Measurements from ENCODE around the gene TIAM1. TPM values are rescaled to one million over a fixed set of nuclear protein-coding genes. Genes with fewer than 3 reads are reported as not detected.

TIAM1 gene
- total and polyA plus RNA-seq, 2 donors: 25.8 to 30.5 TPM

DNA sequence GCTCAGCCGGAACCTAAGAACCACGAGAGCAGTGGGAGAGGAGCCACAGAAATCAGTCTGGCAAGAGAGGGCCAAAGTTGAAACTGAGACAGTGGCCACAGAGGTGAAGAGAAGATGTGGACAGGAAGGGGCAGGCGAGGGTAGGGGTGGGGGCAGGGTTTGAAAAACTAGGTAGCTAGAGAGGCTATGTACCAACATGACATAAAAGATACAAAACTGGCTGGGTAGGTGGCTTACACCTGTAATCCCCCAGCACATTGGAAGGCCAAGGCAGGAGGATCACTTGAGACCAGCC lies 28.4 kb upstream of the TIAM1 start:
- no peak overlapping the region for H3K27ac ChIP-seq (ENCODE audit: low read depth in 1 of 2, low read length in 1 of 2)
- DNase-seq (ENCODE audit: low read depth in 6 of 9, low spot score in 9 of 9): no peak
- H3K4me3 ChIP-seq (ENCODE audit: low read length in 2 of 2): no peak overlapping the region
- WGBS: 98% methylated on average over 3 of the region's 3 CpGs
- no peaks in the 10 kb centered on the region for H3K36me3 ChIP-seq (ENCODE audit: control insufficient read depth in 2 of 2, insufficient read depth in 2 of 2, low read length in 1 of 2)
- H3K9me3 ChIP-seq (ENCODE audit: control insufficient read depth in 2 of 2, insufficient read depth in 1 of 2, low read length in 1 of 2): no peaks in the 10 kb centered on the region
- H3K4me1 ChIP-seq (ENCODE audit: control insufficient read depth in 2 of 2, insufficient read depth in 2 of 2, low read length in 2 of 2): peaks cover 0 to 2% of the 10 kb centered on the region in 2 donors
- H3K27me3 ChIP-seq (ENCODE audit: control insufficient read depth in 2 of 2, insufficient read depth in 1 of 2, low read length in 1 of 2): no peaks in the 10 kb centered on the region

- no peak overlapping the region for H3K4me3 ChIP-seq (ENCODE audit: low read length in 2 of 2)
- DNase-seq (ENCODE audit: low read depth in 6 of 9, low spot score in 9 of 9): no peak
- no peak overlapping the region for H3K27ac ChIP-seq (ENCODE audit: low read depth in 1 of 2, low read length in 1 of 2)
- no peaks in the 10 kb centered on the region for H3K27me3 ChIP-seq (ENCODE audit: control insufficient read depth in 2 of 2, insufficient read depth in 1 of 2, low read length in 1 of 2)
- H3K36me3 ChIP-seq (ENCODE audit: control insufficient read depth in 2 of 2, insufficient read depth in 2 of 2, low read length in 1 of 2): no peaks in the 10 kb centered on the region
- no peaks in the 10 kb centered on the region for H3K9me3 ChIP-seq (ENCODE audit: control insufficient read depth in 2 of 2, insufficient read depth in 1 of 2, low read length in 1 of 2)
- H3K4me1 ChIP-seq (ENCODE audit: control insufficient read depth in 2 of 2, insufficient read depth in 2 of 2, low read length in 2 of 2): peaks cover 0 to 2% of the 10 kb centered on the region in 2 donors
- WGBS: 98% methylated on average over 6 of the region's 6 CpGs
These were observed 27.8 kb upstream of the TIAM1 start for GRCh38 chr21:31371715-31372470.

DNA sequence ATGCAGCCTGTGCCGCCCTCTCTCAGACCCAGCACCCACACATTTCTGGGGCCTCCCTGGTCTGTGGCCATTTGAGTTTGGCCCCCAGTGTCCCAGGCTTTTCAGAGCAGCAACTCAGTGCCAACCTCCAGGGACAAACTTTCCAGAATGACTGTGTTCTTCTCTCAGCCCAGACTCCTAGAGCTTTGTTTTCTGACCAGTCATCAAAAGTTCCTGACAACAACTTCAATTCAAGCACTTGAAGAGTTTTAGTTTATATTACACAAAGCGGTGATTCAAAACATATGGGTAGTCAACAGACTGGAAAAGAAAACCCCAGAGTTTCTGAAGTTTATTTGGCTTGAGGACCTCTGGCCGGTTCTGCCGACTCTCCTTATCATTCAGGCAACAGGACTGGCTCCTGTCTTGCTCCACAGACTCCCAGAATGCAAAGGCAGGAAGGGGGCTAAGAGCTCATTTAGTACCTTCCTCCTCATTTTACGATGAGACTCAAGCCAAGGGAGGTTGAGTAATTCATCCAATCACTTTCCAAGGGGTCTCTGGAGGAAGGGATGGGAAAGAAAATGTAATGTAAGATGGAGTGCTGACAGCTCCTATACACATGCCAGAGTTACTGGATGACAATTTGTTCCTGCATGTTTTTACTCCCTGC lies 27.0 kb upstream of the TIAM1 start:
- 89% methylated on average over 5 of the region's 5 CpGs for WGBS
- Histone ChIP-seq H3K9me3 (ENCODE audit: control insufficient read depth in 2 of 2, insufficient read depth in 1 of 2, low read length in 1 of 2) (no peaks in the 10 kb centered on the region), H3K4me3 (ENCODE audit: low read length in 2 of 2) (no peak overlapping the region), H3K4me1 (ENCODE audit: control insufficient read depth in 2 of 2, insufficient read depth in 2 of 2, low read length in 2 of 2) (peaks cover 0 to 2% of the 10 kb centered on the region in 2 donors), H3K27me3 (ENCODE audit: control insufficient read depth in 2 of 2, insufficient read depth in 1 of 2, low read length in 1 of 2) (no peaks in the 10 kb centered on the region), H3K36me3 (ENCODE audit: control insufficient read depth in 2 of 2, insufficient read depth in 2 of 2, low read length in 1 of 2) (no peaks in the 10 kb centered on the region), H3K27ac (ENCODE audit: low read depth in 1 of 2, low read length in 1 of 2) (peak overlapping the region in 1 of 2 donors; percentile 26)
- DNase-seq (ENCODE audit: low read depth in 6 of 9, low spot score in 9 of 9): no peak

DNA sequence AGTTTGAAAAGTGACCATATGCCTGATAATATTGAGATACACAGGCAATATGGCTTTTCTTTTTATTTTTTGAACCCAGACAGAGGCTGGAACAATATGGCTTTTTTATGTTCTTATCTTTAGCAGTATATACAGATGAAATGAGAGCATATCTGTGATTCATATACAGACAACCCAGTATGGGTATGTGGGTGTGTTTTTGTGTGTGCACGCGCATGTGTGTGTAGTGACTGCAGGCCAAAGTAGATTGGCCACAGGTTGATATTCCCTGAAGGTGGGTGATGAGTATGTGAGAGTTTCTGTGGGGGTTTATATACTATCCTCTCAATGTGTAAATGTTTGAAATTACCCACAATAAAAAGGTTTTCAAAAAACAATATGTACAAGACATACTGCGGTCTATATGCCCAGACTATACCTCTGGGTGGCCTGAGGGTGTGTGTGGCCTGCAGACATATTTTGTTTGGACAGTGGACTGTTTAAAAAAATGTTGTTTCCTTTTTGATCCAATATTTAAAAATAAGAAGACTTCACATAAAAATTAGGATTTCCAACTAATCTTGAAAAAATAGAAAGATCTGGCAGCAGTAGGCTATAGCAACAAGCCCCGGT lies 26.3 kb upstream of the TIAM1 start:
- 96% methylated on average over 4 of the region's 4 CpGs for WGBS
- no peak overlapping the region for H3K27ac ChIP-seq (ENCODE audit: low read depth in 1 of 2, low read length in 1 of 2)
- H3K4me3 ChIP-seq (ENCODE audit: low read length in 2 of 2): no peak overlapping the region
- H3K36me3 ChIP-seq (ENCODE audit: control insufficient read depth in 2 of 2, insufficient read depth in 2 of 2, low read length in 1 of 2): no peaks in the 10 kb centered on the region
- no peaks in the 10 kb centered on the region for H3K27me3 ChIP-seq (ENCODE audit: control insufficient read depth in 2 of 2, insufficient read depth in 1 of 2, low read length in 1 of 2)
- no peak for DNase-seq (ENCODE audit: low read depth in 6 of 9, low spot score in 9 of 9)
- peaks cover 0 to 6% of the 10 kb centered on the region in 2 donors for H3K4me1 ChIP-seq (ENCODE audit: control insufficient read depth in 2 of 2, insufficient read depth in 2 of 2, low read length in 2 of 2)
- H3K9me3 ChIP-seq (ENCODE audit: control insufficient read depth in 2 of 2, insufficient read depth in 1 of 2, low read length in 1 of 2): no peaks in the 10 kb centered on the region

DNA sequence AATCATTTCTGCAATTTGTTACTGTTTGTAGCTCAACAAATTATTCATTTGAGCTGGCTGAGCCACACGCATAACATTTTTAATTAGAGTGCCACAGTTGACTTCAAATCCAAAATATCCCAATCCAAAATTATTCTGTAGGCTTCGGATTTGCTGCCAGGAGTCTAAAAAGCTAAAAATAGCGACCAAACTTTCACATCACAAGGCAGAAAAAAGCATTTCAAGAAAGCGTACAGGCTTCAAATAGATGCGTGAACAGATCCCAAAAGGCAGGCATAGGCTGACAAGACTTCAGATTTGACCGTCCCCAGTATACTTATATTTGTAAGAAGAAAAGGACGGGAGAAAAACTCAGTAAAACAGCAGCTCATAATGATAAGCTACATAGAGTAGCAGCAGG lies 24.3 kb upstream of the TIAM1 start:
- Histone ChIP-seq H3K27me3 (ENCODE audit: control insufficient read depth in 2 of 2, insufficient read depth in 1 of 2, low read length in 1 of 2) (no peaks in the 10 kb centered on the region), H3K4me3 (ENCODE audit: low read length in 2 of 2) (no peak overlapping the region), H3K36me3 (ENCODE audit: control insufficient read depth in 2 of 2, insufficient read depth in 2 of 2, low read length in 1 of 2) (no peaks in the 10 kb centered on the region), H3K27ac (ENCODE audit: low read depth in 1 of 2, low read length in 1 of 2) (no peak overlapping the region), H3K9me3 (ENCODE audit: control insufficient read depth in 2 of 2, insufficient read depth in 1 of 2, low read length in 1 of 2) (no peaks in the 10 kb centered on the region), H3K4me1 (ENCODE audit: control insufficient read depth in 2 of 2, insufficient read depth in 2 of 2, low read length in 2 of 2) (peaks cover 14 to 23% of the 10 kb centered on the region in 2 donors)
- DNase-seq (ENCODE audit: low read depth in 6 of 9, low spot score in 9 of 9): no peak
- WGBS: 96% methylated on average over 7 of the region's 7 CpGs

- peaks cover 20 to 29% of the 10 kb centered on the region in 2 donors for H3K4me1 ChIP-seq (ENCODE audit: control insufficient read depth in 2 of 2, insufficient read depth in 2 of 2, low read length in 2 of 2)
- H3K4me3 ChIP-seq (ENCODE audit: low read length in 2 of 2): no peak overlapping the region
- over 99% methylated on average over 2 of the region's 2 CpGs for WGBS
These were observed 23.7 kb upstream of the TIAM1 start for GRCh38 chr21:31367801-31368200.

DNA sequence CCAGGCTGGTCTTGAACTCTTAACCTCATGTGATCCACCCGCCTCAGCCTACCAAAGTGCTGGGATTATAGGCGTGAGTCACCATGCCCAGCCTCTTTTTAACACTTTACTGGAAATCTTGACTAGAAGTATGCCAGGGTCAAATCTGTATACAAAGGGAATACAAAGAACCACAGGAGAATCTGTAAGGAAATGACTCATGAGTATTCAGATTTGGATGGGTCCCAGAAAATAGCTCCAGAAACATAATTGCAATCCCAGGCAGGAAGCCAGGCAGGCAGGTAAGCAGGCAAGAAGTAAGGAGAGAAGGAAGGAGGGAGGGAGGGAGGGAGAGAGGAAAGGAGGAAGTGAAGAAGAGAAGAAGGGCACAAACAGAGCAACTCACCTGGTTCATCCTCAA lies 22.8 kb upstream of the TIAM1 start:
- no peaks in the 10 kb centered on the region for H3K9me3 ChIP-seq (ENCODE audit: control insufficient read depth in 2 of 2, insufficient read depth in 1 of 2, low read length in 1 of 2)
- no peak for DNase-seq (ENCODE audit: low read depth in 6 of 9, low spot score in 9 of 9)
- no peak overlapping the region for H3K4me3 ChIP-seq (ENCODE audit: low read length in 2 of 2)
- 95% methylated on average over 2 of the region's 2 CpGs for WGBS
- no peaks in the 10 kb centered on the region for H3K27me3 ChIP-seq (ENCODE audit: control insufficient read depth in 2 of 2, insufficient read depth in 1 of 2, low read length in 1 of 2)
- peaks cover 22 to 33% of the 10 kb centered on the region in 2 donors for H3K4me1 ChIP-seq (ENCODE audit: control insufficient read depth in 2 of 2, insufficient read depth in 2 of 2, low read length in 2 of 2)
- no peaks in the 10 kb centered on the region for H3K36me3 ChIP-seq (ENCODE audit: control insufficient read depth in 2 of 2, insufficient read depth in 2 of 2, low read length in 1 of 2)
- no peak overlapping the region for H3K27ac ChIP-seq (ENCODE audit: low read depth in 1 of 2, low read length in 1 of 2)

More at GRCh38 chr21:31367801-31368200, 23.7 kb upstream of the TIAM1 start:
- DNase-seq (ENCODE audit: low read depth in 6 of 9, low spot score in 9 of 9): no peak
- Histone ChIP-seq H3K36me3 (ENCODE audit: control insufficient read depth in 2 of 2, insufficient read depth in 2 of 2, low read length in 1 of 2) (no peaks in the 10 kb centered on the region), H3K27me3 (ENCODE audit: control insufficient read depth in 2 of 2, insufficient read depth in 1 of 2, low read length in 1 of 2) (no peaks in the 10 kb centered on the region), H3K27ac (ENCODE audit: low read depth in 1 of 2, low read length in 1 of 2) (no peak overlapping the region), H3K9me3 (ENCODE audit: control insufficient read depth in 2 of 2, insufficient read depth in 1 of 2, low read length in 1 of 2) (no peaks in the 10 kb centered on the region)

GRCh38 chr21:31364253-31364945 lies 20.3 kb upstream of the TIAM1 start:
- 81% methylated on average over 4 of the region's 4 CpGs for WGBS
- Histone ChIP-seq H3K4me3 (ENCODE audit: low read length in 2 of 2) (peak overlapping the region in 1 of 2 donors; percentile 7), H3K36me3 (ENCODE audit: control insufficient read depth in 2 of 2, insufficient read depth in 2 of 2, low read length in 1 of 2) (no peaks in the 10 kb centered on the region), H3K4me1 (ENCODE audit: control insufficient read depth in 2 of 2, insufficient read depth in 2 of 2, low read length in 2 of 2) (peaks cover 22 to 33% of the 10 kb centered on the region in 2 donors), H3K27me3 (ENCODE audit: control insufficient read depth in 2 of 2, insufficient read depth in 1 of 2, low read length in 1 of 2) (no peaks in the 10 kb centered on the region), H3K27ac (ENCODE audit: low read depth in 1 of 2, low read length in 1 of 2) (peak overlapping the region; percentile 79 to 85), H3K9me3 (ENCODE audit: control insufficient read depth in 2 of 2, insufficient read depth in 1 of 2, low read length in 1 of 2) (no peaks in the 10 kb centered on the region)
- DNase-seq (ENCODE audit: low read depth in 6 of 9, low spot score in 9 of 9): peak in 7 of 9 donors; percentile 32 to 84 (median 57)

GRCh38 chr21:31363720-31364119 lies 19.7 kb upstream of the TIAM1 start:
- Histone ChIP-seq H3K27me3 (ENCODE audit: control insufficient read depth in 2 of 2, insufficient read depth in 1 of 2, low read length in 1 of 2) (no peaks in the 10 kb centered on the region), H3K9me3 (ENCODE audit: control insufficient read depth in 2 of 2, insufficient read depth in 1 of 2, low read length in 1 of 2) (no peaks in the 10 kb centered on the region), H3K36me3 (ENCODE audit: control insufficient read depth in 2 of 2, insufficient read depth in 2 of 2, low read length in 1 of 2) (no peaks in the 10 kb centered on the region), H3K4me3 (ENCODE audit: low read length in 2 of 2) (peak overlapping the region; percentile 2 to 7), H3K27ac (ENCODE audit: low read depth in 1 of 2, low read length in 1 of 2) (peak overlapping the region; percentile 79 to 85), H3K4me1 (ENCODE audit: control insufficient read depth in 2 of 2, insufficient read depth in 2 of 2, low read length in 2 of 2) (peaks cover 22 to 33% of the 10 kb centered on the region in 2 donors)
- peak; percentile 47 to 90 (median 67) for DNase-seq (ENCODE audit: low read depth in 6 of 9, low spot score in 9 of 9)
- WGBS: 7% methylated on average over 1 of the region's 1 CpG

Data from thymus (tissue), 11 donors.